Measurements from ENCODE around the gene CUX1. TPM values are rescaled to one million over a fixed set of nuclear protein-coding genes. Genes with fewer than 3 reads are reported as not detected.

Gene CUX1
- total RNA-seq, 4 donors from 2014 or later, result 64.1 to 142 (median 111) TPM

DNA sequence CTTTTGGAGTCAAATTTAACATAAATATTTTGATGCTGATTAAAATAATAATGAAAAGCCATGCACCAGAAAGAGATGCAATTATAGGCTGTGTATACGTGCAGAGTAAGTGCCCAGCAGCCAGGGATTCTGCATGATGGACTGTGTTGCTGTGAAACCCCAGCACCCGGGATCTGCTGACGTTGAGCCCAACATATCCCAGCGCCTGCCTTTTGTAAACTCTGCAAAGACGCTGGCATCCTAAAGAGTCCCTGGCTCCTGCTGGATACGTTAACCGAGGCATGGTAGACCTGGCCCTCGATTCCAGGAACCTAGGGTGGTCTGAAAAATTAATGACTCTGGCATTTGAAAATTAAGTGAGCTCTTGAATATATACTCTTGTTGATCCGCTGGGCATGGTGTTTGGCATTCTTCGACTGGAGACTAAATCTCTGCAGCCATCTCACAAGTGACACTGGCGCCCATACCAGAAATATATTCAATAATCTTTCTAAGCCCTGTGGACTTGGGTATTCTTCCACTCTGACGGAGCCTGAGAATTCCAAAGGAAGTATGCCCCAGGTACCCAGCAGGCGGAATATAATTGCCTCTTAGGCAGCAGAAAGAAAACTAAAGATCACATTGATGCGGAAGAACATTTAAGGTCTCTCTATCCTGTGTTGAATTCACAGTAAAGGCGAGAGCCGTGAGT, 278.0 kb downstream of the CUX1 start:
- H3K9me3 ChIP-seq, result no peaks in the 10 kb centered on the region
- no peak overlapping the region for H3K4me3 ChIP-seq
- peaks cover 0 to 19% (median 3%) of the 10 kb centered on the region in 4 donors for H3K4me1 ChIP-seq
- no peaks in the 10 kb centered on the region for H3K27me3 ChIP-seq
- peaks cover 0 to under 1% (median 0%) of the 10 kb centered on the region in 3 donors for H3K36me3 ChIP-seq
- no peak for DNase-seq
- no peak for TF ChIP-seq POLR2A (IDR thresholded peaks at IDR 0.05)
- TF ChIP-seq, protein P1, sequence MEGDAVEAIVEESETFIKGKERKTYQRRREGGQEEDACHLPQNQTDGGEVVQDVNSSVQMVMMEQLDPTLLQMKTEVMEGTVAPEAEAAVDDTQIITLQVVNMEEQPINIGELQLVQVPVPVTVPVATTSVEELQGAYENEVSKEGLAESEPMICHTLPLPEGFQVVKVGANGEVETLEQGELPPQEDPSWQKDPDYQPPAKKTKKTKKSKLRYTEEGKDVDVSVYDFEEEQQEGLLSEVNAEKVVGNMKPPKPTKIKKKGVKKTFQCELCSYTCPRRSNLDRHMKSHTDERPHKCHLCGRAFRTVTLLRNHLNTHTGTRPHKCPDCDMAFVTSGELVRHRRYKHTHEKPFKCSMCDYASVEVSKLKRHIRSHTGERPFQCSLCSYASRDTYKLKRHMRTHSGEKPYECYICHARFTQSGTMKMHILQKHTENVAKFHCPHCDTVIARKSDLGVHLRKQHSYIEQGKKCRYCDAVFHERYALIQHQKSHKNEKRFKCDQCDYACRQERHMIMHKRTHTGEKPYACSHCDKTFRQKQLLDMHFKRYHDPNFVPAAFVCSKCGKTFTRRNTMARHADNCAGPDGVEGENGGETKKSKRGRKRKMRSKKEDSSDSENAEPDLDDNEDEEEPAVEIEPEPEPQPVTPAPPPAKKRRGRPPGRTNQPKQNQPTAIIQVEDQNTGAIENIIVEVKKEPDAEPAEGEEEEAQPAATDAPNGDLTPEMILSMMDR (IDR thresholded peaks at IDR 0.05), result no peak
- H3K27ac ChIP-seq, result no peak overlapping the region

GRCh38 chr7:102096012-102096332, 278.5 kb downstream of the CUX1 start:
- DNase-seq, result no peak
- H3K27ac ChIP-seq, result no peak overlapping the region
- H3K9me3 ChIP-seq, result no peaks in the 10 kb centered on the region
- H3K27me3 ChIP-seq, result no peaks in the 10 kb centered on the region
- H3K36me3 ChIP-seq, result peaks cover 0 to 6% (median 0%) of the 10 kb centered on the region in 3 donors
- TF ChIP-seq POLR2A (IDR thresholded peaks at IDR 0.05), result no peak
- TF ChIP-seq, protein P1 (IDR thresholded peaks at IDR 0.05), result no peak
- H3K4me1 ChIP-seq, result peaks cover 0 to 19% (median 3%) of the 10 kb centered on the region in 4 donors
- no peak overlapping the region for H3K4me3 ChIP-seq

DNA sequence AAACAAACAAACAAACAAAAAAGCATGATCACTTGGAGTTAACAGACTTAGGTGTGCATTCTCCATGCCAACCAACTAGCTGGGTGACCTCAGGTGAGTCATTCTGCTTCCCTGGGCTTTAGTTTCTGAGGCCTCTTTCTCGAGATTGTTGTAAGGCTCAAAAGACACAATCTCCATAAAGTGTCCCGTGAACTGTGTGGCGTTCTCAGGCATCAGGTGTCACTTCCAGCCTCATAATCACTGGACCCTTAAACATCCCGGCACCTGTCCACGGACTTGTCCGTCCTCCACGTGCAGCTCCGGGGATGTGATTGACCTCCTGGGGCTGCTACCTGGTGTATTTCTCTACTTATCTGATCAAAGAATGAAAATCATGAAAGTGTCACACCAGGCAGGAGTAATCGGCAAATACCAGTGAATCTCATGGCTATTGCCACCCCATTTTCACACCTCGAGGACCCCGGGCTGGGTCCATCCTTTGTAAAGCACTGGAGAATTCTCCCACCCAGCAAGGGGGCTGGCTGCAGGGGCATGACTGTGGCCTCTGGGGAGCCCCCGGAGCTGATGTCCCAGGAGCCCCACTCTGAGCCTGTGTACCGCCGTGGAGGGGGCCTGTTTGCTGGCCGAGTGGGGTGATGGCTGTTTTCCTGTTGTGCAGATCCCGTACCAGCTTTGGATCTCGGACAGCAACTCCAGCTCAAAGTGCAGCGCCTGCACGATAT, 279.4 kb downstream of the CUX1 start:
- TF ChIP-seq, protein P1 (IDR thresholded peaks at IDR 0.05), result no peak
- no peak for TF ChIP-seq POLR2A (IDR thresholded peaks at IDR 0.05)
- no peaks in the 10 kb centered on the region for H3K27me3 ChIP-seq
- DNase-seq, result no peak
- peaks cover 0 to 19% (median 3%) of the 10 kb centered on the region in 4 donors for H3K4me1 ChIP-seq
- no peaks in the 10 kb centered on the region for H3K9me3 ChIP-seq
- no peak overlapping the region for H3K4me3 ChIP-seq
- H3K36me3 ChIP-seq, result peaks cover 0 to 15% (median 0%) of the 10 kb centered on the region in 3 donors
- peak overlapping the region in 1 of 4 donors; percentile 63 for H3K27ac ChIP-seq

GRCh38 chr7:102097601-102098161, 280.3 kb downstream of the CUX1 start:
- Histone ChIP-seq H3K4me1 (peaks cover 0 to 19% (median 3%) of the 10 kb centered on the region in 4 donors), H3K27ac (peak overlapping the region in 2 of 4 donors; percentile 43 to 62), H3K9me3 (no peaks in the 10 kb centered on the region), H3K36me3 (peaks cover 0 to 18% (median 0%) of the 10 kb centered on the region in 3 donors), H3K4me3 (no peak overlapping the region), H3K27me3 (no peaks in the 10 kb centered on the region)
- peak in 1 of 3 donors; percentile 57 for DNase-seq
- TF ChIP-seq POLR2A (IDR thresholded peaks at IDR 0.05), result no peak
- TF ChIP-seq, protein P1 (IDR thresholded peaks at IDR 0.05), result no peak

- no peak for DNase-seq
- Histone ChIP-seq H3K4me3 (no peak overlapping the region), H3K9me3 (no peaks in the 10 kb centered on the region), H3K27ac (no peak overlapping the region), H3K27me3 (no peaks in the 10 kb centered on the region), H3K4me1 (peaks cover 0 to 7% (median 2%) of the 10 kb centered on the region in 4 donors), H3K36me3 (peaks cover 0 to 29% (median 0%) of the 10 kb centered on the region in 3 donors)
- TF ChIP-seq, protein P1 (IDR thresholded peaks at IDR 0.05), result no peak
- no peak for TF ChIP-seq POLR2A (IDR thresholded peaks at IDR 0.05)
Measured at GRCh38 chr7:102098986-102099385, 281.6 kb downstream of the CUX1 start.
